Measurements from ENCODE around the gene LAMC2. TPM values are rescaled to one million over a fixed set of nuclear protein-coding genes. Genes with fewer than 3 reads are reported as not detected.

Gene LAMC2
- total RNA-seq, result 0.31 TPM

GRCh38 chr1:183185941-183186490 lies at the start of gene LAMC2:
LAMC2 (plus strand) TSS chr1:183186264; CDS start chr1:183186353, 89 bp downstream.

Other genes with a start within 250 kb of the LAMC2 start
- not detected for gene SHCBP1L, start 233.1 kb upstream of the LAMC2 start, total RNA-seq
- 45.7 TPM for gene LAMC1, start 162.8 kb upstream of the LAMC2 start, total RNA-seq
- gene NMNAT2, start 232.1 kb downstream of the LAMC2 start, total RNA-seq, result 73.2 TPM

All from parietal lobe (tissue), 1 donor.